ENCODE results near the gene TEAD4. TPM values are rescaled to one million over a fixed set of nuclear protein-coding genes. Genes with fewer than 3 reads are reported as not detected.
A peak's percentile ranks its signal among the peaks of the same experiment; 100 is the strongest.

Gene TEAD4
- total and polyA plus RNA-seq, 10 donors = 5.1 to 24.2 (median 17.4) TPM

GRCh38 chr12:3043406-3043805 lies 84.2 kb downstream of the TEAD4 start:
- peaks cover 12 to 27% (median 17%) of the 10 kb centered on the region in 6 donors for H3K4me1 ChIP-seq
- no peak overlapping the region for H3K4me3 ChIP-seq
- peaks cover 0 to 27% (median 7%) of the 10 kb centered on the region in 6 donors for H3K36me3 ChIP-seq
- peak; percentile 56 for DNase-seq
- TF ChIP-seq POLR2AphosphoS5 (IDR thresholded peaks at IDR 0.05) (no peak), POLR2A (IDR thresholded peaks at IDR 0.05) (no peak)
- TF ChIP-seq, protein P1, sequence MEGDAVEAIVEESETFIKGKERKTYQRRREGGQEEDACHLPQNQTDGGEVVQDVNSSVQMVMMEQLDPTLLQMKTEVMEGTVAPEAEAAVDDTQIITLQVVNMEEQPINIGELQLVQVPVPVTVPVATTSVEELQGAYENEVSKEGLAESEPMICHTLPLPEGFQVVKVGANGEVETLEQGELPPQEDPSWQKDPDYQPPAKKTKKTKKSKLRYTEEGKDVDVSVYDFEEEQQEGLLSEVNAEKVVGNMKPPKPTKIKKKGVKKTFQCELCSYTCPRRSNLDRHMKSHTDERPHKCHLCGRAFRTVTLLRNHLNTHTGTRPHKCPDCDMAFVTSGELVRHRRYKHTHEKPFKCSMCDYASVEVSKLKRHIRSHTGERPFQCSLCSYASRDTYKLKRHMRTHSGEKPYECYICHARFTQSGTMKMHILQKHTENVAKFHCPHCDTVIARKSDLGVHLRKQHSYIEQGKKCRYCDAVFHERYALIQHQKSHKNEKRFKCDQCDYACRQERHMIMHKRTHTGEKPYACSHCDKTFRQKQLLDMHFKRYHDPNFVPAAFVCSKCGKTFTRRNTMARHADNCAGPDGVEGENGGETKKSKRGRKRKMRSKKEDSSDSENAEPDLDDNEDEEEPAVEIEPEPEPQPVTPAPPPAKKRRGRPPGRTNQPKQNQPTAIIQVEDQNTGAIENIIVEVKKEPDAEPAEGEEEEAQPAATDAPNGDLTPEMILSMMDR (IDR thresholded peaks at IDR 0.05 in 8 of 11, conservative IDR thresholded peaks at IDR 0.05 in 3 of 11) = no peak
- WGBS, 5 donors = 91 to 93% (median 93%) methylated on average over 7 of the region's 7 CpGs
- H3K27me3 ChIP-seq (replicated peaks in 1 of 7) = peaks cover 0 to 25% (median 0%) of the 10 kb centered on the region in 7 donors
- intact Hi-C loops (cut with DNase I; ENCODE audit: low total_unique reads) = loop anchor here (5.0 kb wide), 1 partner anchor 156 kb away; no protein-coding TSS in a partner anchor
- H3K9me3 ChIP-seq = no peaks in the 10 kb centered on the region
- H3K27ac ChIP-seq = no peak overlapping the region

DNA sequence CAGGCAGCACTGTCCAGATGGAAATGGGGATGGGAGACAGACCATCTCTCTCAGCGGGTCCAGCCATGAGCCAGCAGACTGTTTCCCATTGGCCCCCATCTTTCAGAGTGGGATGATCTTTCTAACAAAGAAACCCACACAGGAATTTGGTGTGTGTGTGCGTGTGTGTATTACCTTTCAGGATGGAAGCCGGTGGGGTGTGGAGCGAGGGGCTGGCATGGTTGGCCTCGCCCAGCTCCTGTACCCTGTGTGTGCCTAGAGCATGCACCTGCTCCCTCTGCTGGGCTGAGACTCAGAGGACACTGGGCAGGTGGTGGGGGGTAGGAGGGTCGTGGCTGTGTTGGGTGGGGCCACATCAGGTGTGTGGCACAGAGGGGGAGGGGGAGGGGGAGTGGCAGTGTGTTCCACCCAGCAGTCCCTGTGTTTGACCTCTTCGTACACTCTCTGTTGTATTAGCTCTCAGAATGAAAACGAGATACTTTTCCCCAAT lies 85.0 kb downstream of the TEAD4 start:
- Histone ChIP-seq H3K4me3 (no peak overlapping the region), H3K27ac (no peak overlapping the region), H3K4me1 (peaks cover 12 to 27% (median 17%) of the 10 kb centered on the region in 6 donors), H3K27me3 (replicated peaks in 1 of 7) (peaks cover 0 to 25% (median 0%) of the 10 kb centered on the region in 7 donors), H3K36me3 (peaks cover 0 to 19% (median 1%) of the 10 kb centered on the region in 6 donors), H3K9me3 (no peaks in the 10 kb centered on the region)
- DNase-seq = peak; percentile 58
- 71 to 86% (median 79%) methylated on average over 7 to 8 of the region's 8 CpGs for WGBS, 5 donors
- TF ChIP-seq POLR2A (IDR thresholded peaks at IDR 0.05) (no peak), POLR2AphosphoS5 (IDR thresholded peaks at IDR 0.05) (no peak)
- TF ChIP-seq, protein P1 (IDR thresholded peaks at IDR 0.05 in 8 of 11, conservative IDR thresholded peaks at IDR 0.05 in 3 of 11) = no peak
- intact Hi-C loops (cut with DNase I; ENCODE audit: low total_unique reads) = loop anchor here (5.0 kb wide), 1 partner anchor 157 kb away; no protein-coding TSS in a partner anchor

DNA sequence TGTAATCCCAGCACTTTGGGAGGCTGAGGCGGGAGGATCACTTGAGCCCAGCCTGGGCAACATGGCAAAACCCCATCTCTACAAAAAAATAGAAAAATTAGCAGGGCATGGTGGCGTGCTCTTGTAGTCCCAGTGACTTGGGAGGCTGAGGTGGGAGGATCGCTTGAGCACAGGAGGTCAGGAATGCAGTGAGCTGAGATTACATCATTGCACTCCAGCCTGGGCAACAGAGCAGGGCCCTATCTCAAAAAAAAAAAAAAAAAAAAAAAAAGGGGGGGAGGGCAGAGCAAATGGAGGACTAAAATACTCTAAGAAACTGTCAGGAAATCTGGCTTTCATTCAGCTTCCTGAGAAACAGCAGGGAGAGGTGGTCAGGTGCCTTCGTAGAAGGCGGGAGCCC lies 86.3 kb downstream of the TEAD4 start:
- peaks cover 0 to 6% (median 0%) of the 10 kb centered on the region in 6 donors for H3K36me3 ChIP-seq
- H3K4me1 ChIP-seq = peaks cover 12 to 33% (median 24%) of the 10 kb centered on the region in 6 donors
- H3K9me3 ChIP-seq = no peaks in the 10 kb centered on the region
- no peak overlapping the region for H3K27ac ChIP-seq
- peaks cover 0 to 25% (median 0%) of the 10 kb centered on the region in 7 donors for H3K27me3 ChIP-seq (replicated peaks in 1 of 7)
- no peak overlapping the region for H3K4me3 ChIP-seq
- DNase-seq = no peak
- WGBS, 5 donors = 52 to 67% (median 63%) methylated on average over 5 of the region's 5 CpGs
- intact Hi-C loops (cut with DNase I; ENCODE audit: low total_unique reads) = no loop called here
- no peak for TF ChIP-seq POLR2AphosphoS5 (IDR thresholded peaks at IDR 0.05)
- no peak for TF ChIP-seq POLR2A (IDR thresholded peaks at IDR 0.05)

DNA sequence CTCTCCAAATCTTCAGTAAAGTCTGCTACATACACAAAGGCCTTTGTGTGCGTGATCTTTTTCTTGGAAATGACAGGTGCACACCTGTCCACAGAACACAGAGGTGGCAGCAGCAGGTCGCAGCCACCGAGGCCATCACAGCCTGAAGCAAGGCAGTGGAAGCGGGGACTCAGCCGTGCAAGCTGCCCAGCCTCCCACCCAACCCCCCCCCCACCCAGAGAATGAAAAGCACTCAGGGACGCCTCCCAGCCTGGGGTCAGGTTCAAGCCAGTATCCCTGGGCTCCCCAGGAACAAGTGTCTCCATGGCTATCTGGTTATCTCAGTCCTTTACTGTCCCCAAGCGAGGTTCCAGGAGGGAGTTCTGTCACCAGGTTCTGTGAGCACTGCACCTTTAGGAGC lies 86.8 kb downstream of the TEAD4 start:
- Histone ChIP-seq H3K27me3 (replicated peaks in 1 of 7) (peaks cover 0 to 25% (median 0%) of the 10 kb centered on the region in 7 donors), H3K4me3 (no peak overlapping the region), H3K27ac (no peak overlapping the region), H3K9me3 (no peaks in the 10 kb centered on the region), H3K36me3 (peaks cover 0 to 1% (median 0%) of the 10 kb centered on the region in 6 donors), H3K4me1 (peaks cover 12 to 33% (median 24%) of the 10 kb centered on the region in 6 donors)
- TF ChIP-seq POLR2A (IDR thresholded peaks at IDR 0.05) (no peak), POLR2AphosphoS5 (IDR thresholded peaks at IDR 0.05) (no peak)
- TF ChIP-seq, protein P1 (IDR thresholded peaks at IDR 0.05 in 8 of 11, conservative IDR thresholded peaks at IDR 0.05 in 3 of 11) = no peak
- WGBS, 5 donors = 73 to 83% (median 77%) methylated on average over 6 to 7 of the region's 7 CpGs
- intact Hi-C loops (cut with DNase I; ENCODE audit: low total_unique reads) = no loop called here
- DNase-seq = peak; percentile 33

Measured in spleen (tissue), 11 donors.